Smooth muscle cell (in vitro differentiated cells): ENCODE measurements around the gene SLAMF8. TPM values are rescaled to one million over a fixed set of nuclear protein-coding genes. Genes with fewer than 3 reads are reported as not detected.

Source experiments
- DNase-seq: peaks from one replicate; lab custom pipeline; 2025; ENCODE audit not compliant: unreplicated experiment; lab: John Stamatoyannopoulos, UW
- H2AFZ ChIP-seq: fragments of 200-600 bp; sonication (generic); 2 replicates; pipeline ENCODE4 v1.6.0; 2016; ENCODE audit warnings: antibody characterized with exemption, low read depth, mild to moderate bottlenecking
- H3F3A ChIP-seq: fragments of 200-600 bp; sonication (generic); 2 replicates; pipeline ENCODE4 v1.6.0; 2017; ENCODE audit warnings: antibody characterized with exemption, low read depth
- H3K27ac ChIP-seq: fragments of 200-600 bp; sonication (generic); 2 replicates; pipeline ENCODE4 v1.5.1; 2016; ENCODE audit warnings: low read depth, mild to moderate bottlenecking
- H3K27me3 ChIP-seq: fragments of 200-600 bp; sonication (generic); 2 replicates; pipeline ENCODE4 v1.6.1; 2016; ENCODE audit warnings: low read depth, mild to moderate bottlenecking
- H3K36me3 ChIP-seq: fragments of 200-600 bp; sonication (generic); 2 replicates; pipeline ENCODE4 v1.5.1; 2016; ENCODE audit warnings: low read depth
- H3K4me1 ChIP-seq: fragments of 200-600 bp; sonication (generic); 2 replicates; pipeline ENCODE4 v1.5.1; 2016; ENCODE audit warnings: low read depth
- H3K4me2 ChIP-seq: fragments of 200-600 bp; sonication (generic); 2 replicates; pipeline ENCODE4 v1.6.0; 2016; ENCODE audit warnings: mild to moderate bottlenecking
- H3K4me3 ChIP-seq: fragments of 200-600 bp; sonication (generic); 2 replicates; pipeline ENCODE4 v1.5.1; 2016; ENCODE audit warnings: mild to moderate bottlenecking
- H3K79me2 ChIP-seq: fragments of 200-600 bp; sonication (generic); 2 replicates; pipeline ENCODE4 v1.6.0; 2016; ENCODE audit warnings: low read depth, mild to moderate bottlenecking
- H3K9ac ChIP-seq: fragments of 200-600 bp; sonication (generic); 2 replicates; pipeline ENCODE4 v1.6.0; 2016; ENCODE audit warnings: low read depth
- H3K9me3 ChIP-seq: fragments of 200-600 bp; sonication (generic); replicated peaks from 2 replicates; pipeline ENCODE4 v1.5.1; 2016; ENCODE audit warnings: low read depth
- H4K20me1 ChIP-seq: fragments of 200-600 bp; sonication (generic); 2 replicates; pipeline ENCODE4 v1.6.0; 2016; ENCODE audit warnings: low read depth
- WGBS: methylation state at CpG from one replicate; pipeline ENCODE4 v1.1.7; 2016; ENCODE audit warnings: low lambda C conversion rate; 5-methylcytosine and 5-hydroxymethylcytosine counted together
- polyA plus RNA-seq: library from polyadenylated mRNA; unstranded; fragments of >200 nt; fragmentation: Nextera tagmentation; extraction: Ambion mirVana; gene quantifications from 2 replicates; pipeline ENCODE4 v1.2.1, GENCODE V29; 2016
- total RNA-seq: library from RNA; depleted of rRNA; stranded (reverse); fragments of >200 nt; gene quantifications from 2 replicates; pipeline ENCODE4 v1.2.3, GENCODE V29; 2014
- TF ChIP-seq, protein P1 (sequence below): fragments of 200-600 bp; sonication (generic); IDR thresholded peaks from 2 replicates; pipeline ENCODE4 v1.5.1; 2017; ENCODE audit warnings: borderline replicate concordance, mild to moderate bottlenecking, antibody characterized with exemption; ENCODE audit not compliant: insufficient read depth, poor library complexity, severe bottlenecking

SLAMF8 gene
- total and polyA plus RNA-seq, 2 experiments from 2014 or later = 11.0 to 15.1 TPM

DNA sequence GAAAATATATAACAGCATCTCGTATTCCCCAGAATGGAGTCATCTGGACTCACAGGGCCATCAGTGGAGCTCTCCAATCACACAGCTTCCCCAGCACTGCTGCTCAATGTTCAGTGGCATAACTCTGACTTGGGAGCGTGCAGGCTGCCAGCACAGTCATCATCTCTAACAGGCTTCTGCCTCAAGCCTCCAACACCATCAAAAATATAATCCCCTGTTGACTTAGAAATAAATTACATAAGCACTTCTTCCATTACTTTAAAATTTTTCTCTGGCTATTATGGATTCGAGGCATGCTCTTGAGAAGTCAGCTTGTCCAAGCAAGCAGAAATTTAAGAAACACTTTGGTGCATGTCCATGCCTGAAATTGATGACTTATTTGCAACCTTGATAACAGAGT is 39.7 kb upstream of the SLAMF8 start:
- Histone ChIP-seq H2AFZ (no peak overlapping the region), H3F3A (no peaks in the 10 kb centered on the region), H3K4me2 (no peak overlapping the region), H3K9me3 (no peaks in the 10 kb centered on the region), H3K9ac (no peak overlapping the region), H3K27ac (peak overlapping the region; percentile 29), H3K4me3 (no peak overlapping the region), H3K27me3 (no peaks in the 10 kb centered on the region), H3K36me3 (no peaks in the 10 kb centered on the region), H3K4me1 (no peaks in the 10 kb centered on the region), H4K20me1 (no peaks in the 10 kb centered on the region), H3K79me2 (no peaks in the 10 kb centered on the region)
- 27% methylated on average over 3 of the region's 3 CpGs for WGBS
- TF ChIP-seq, protein P1, sequence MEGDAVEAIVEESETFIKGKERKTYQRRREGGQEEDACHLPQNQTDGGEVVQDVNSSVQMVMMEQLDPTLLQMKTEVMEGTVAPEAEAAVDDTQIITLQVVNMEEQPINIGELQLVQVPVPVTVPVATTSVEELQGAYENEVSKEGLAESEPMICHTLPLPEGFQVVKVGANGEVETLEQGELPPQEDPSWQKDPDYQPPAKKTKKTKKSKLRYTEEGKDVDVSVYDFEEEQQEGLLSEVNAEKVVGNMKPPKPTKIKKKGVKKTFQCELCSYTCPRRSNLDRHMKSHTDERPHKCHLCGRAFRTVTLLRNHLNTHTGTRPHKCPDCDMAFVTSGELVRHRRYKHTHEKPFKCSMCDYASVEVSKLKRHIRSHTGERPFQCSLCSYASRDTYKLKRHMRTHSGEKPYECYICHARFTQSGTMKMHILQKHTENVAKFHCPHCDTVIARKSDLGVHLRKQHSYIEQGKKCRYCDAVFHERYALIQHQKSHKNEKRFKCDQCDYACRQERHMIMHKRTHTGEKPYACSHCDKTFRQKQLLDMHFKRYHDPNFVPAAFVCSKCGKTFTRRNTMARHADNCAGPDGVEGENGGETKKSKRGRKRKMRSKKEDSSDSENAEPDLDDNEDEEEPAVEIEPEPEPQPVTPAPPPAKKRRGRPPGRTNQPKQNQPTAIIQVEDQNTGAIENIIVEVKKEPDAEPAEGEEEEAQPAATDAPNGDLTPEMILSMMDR = no peak
- no peak for DNase-seq

DNA sequence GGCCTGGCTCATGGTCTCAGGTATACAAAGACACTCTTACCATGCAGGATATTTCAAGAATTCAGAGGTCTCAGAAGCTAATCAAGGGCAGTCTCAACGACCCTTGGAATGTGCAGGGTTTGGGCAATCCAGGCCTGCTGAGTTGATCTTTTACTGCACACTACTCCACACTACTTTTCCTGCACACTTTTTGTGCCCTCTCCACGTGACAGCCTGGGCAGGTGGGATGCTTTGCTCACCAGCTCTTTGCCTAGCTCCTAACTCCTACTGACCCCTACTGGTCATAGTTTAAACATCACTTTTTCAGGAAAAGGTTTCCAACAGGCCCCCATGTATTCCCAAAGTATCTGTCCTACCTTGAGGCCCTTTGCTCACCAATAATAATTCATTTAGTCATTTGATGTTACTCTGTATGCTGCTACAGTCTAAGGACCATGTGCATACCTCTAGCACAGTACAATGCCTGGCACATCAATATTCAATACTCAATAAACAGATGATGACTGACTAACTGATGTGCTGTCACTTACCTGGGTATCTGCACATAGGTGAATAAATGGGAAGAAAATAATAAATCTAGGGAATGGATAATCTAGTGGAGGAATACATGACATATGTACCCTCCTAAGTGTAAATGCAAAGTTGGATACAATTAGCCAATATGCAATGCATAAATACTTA is 36.3 kb upstream of the SLAMF8 start:
- 15% methylated on average over 2 of the region's 2 CpGs for WGBS
- H3K9me3 ChIP-seq = no peaks in the 10 kb centered on the region
- no peak for DNase-seq
- no peaks in the 10 kb centered on the region for H3K36me3 ChIP-seq
- H4K20me1 ChIP-seq = no peaks in the 10 kb centered on the region
- TF ChIP-seq, protein P1 = peak; percentile 46
- no peaks in the 10 kb centered on the region for H3K79me2 ChIP-seq
- H3K9ac ChIP-seq = no peak overlapping the region
- H2AFZ ChIP-seq = no peak overlapping the region
- H3F3A ChIP-seq = no peaks in the 10 kb centered on the region
- H3K4me1 ChIP-seq = no peaks in the 10 kb centered on the region
- H3K4me2 ChIP-seq = no peak overlapping the region
- H3K4me3 ChIP-seq = no peak overlapping the region
- peaks cover 22% of the 10 kb centered on the region for H3K27me3 ChIP-seq
- no peak overlapping the region for H3K27ac ChIP-seq

DNA sequence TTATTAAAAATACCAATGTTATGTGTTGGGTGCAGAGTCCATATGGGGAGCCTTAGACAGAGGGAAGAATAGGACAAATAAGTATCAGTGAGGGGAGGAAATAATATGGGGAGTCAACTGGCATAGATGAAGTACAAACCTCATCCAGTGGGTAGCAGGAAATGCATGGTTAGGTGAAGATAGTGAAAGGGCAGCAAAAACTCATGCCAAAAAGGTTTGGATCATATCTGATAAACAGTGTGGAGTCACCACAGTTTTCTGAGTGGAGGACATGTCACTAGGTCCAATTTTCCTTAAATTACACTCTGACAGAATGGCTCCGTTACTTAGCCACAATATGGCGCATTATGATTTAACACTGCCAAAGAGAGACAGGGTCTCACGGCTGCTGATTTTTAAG is 35.6 kb upstream of the SLAMF8 start:
- no peak overlapping the region for H3K4me2 ChIP-seq
- no peak overlapping the region for H2AFZ ChIP-seq
- H3K79me2 ChIP-seq = no peaks in the 10 kb centered on the region
- H3K9ac ChIP-seq = no peak overlapping the region
- 53% methylated on average over 3 of the region's 3 CpGs for WGBS
- no peaks in the 10 kb centered on the region for H3K9me3 ChIP-seq
- H3K4me1 ChIP-seq = no peaks in the 10 kb centered on the region
- H3K27me3 ChIP-seq = peaks cover 22% of the 10 kb centered on the region
- no peaks in the 10 kb centered on the region for H3K36me3 ChIP-seq
- no peak for DNase-seq
- no peaks in the 10 kb centered on the region for H3F3A ChIP-seq
- H3K4me3 ChIP-seq = no peak overlapping the region
- no peaks in the 10 kb centered on the region for H4K20me1 ChIP-seq
- no peak overlapping the region for H3K27ac ChIP-seq
- TF ChIP-seq, protein P1 = no peak

DNA sequence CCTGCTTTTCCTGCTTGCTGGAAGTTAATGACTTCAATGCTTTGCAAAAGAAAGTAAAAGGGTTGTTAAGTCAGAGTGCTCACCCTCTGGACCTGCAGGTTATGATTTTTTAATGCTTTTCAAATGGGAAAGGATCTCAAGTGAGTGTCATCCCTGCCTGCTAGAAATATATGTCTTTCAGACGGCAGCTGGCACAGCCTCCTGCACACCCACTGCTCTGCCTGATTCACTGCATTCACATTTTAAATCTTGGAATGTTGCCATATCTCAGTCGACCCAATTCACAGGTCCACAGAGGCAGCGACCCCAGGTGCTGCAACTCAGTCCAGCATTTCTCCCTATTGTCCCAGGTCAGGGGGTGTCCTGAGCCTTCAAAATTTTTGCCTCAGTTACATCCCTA is 35.2 kb upstream of the SLAMF8 start:
- no peaks in the 10 kb centered on the region for H3K4me1 ChIP-seq
- H3K9ac ChIP-seq = no peak overlapping the region
- no peaks in the 10 kb centered on the region for H3K79me2 ChIP-seq
- H2AFZ ChIP-seq = no peak overlapping the region
- H3K9me3 ChIP-seq = no peaks in the 10 kb centered on the region
- DNase-seq = no peak
- H3K27me3 ChIP-seq = peaks cover 24% of the 10 kb centered on the region
- 43% methylated on average over 3 of the region's 3 CpGs for WGBS
- no peaks in the 10 kb centered on the region for H4K20me1 ChIP-seq
- H3K4me3 ChIP-seq = no peak overlapping the region
- H3K4me2 ChIP-seq = no peak overlapping the region
- TF ChIP-seq, protein P1 = no peak
- H3K36me3 ChIP-seq = no peaks in the 10 kb centered on the region
- H3F3A ChIP-seq = no peaks in the 10 kb centered on the region
- H3K27ac ChIP-seq = no peak overlapping the region
